ENCODE measurements around the gene JARID2.

The JARID2 gene

GRCh38 chr6:15245361-15246216, at the start of gene JARID2:
Gene JARID2 (plus strand): TSS chr6:15246069. CDS start chr6:15246540, 471 bp downstream.
- DNase-seq (ENCODE audit: low read depth, low spot score): peak; percentile 88

DNA sequence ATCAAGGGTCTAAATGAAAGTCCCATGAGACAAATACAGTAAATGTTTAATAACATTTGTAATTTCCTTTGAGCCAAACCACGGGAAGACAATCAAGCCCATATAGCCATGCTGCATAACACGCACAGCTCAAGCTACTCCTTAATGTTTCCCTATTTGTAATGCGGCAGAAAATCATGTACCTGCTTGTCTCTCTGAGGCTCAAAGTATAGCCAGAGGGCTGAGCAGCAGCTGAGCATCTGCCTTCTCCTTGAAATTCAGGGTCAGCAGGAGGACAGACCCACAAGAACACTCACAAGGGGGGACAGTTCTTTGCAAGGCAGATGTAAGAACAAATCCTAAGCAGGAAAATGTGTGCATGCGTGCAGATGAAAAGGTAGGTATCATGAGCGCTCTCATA, 45.8 kb upstream of the JARID2 start:
- no peak for DNase-seq (ENCODE audit: low read depth, low spot score)

DNA sequence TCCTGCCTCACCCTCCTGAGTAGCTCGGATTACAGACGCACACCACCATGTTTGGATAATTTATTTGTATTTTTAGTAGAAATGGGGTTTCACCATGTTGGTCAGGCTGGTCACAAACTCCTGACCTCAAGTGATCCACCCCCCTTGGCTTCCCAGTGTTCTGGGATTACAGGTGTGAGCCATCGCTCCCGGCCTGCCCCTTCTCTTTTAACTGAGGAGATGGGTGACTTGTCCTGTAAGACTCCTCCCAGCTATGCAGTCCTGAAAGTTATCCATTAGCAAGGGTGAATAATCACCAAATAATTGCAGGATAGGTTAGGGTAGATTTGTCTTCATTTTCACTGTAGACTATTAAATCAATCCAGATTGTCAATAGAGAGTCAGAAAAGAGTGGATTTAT, 40.5 kb upstream of the JARID2 start:
- DNase-seq (ENCODE audit: low read depth, low spot score): no peak

DNA sequence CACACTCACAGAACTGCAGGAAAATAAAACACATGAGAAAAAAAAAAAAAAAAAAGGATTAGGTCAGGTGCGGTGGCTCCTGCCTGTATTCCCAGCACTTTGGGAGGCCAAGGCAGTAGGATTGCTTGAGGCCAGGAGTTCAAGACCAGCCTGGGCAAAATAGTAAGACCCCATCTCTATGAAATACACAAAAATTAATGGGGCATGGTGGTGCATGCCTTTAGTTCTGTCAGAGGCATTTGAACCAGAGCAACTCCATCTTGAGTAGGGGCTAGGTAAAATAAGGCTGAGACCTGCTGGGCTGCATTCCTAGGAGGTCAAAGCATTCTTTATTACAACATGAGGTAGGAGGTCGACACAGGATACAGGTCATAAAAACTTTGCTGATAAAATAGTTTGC, 39.0 kb upstream of the JARID2 start:
- DNase-seq (ENCODE audit: low read depth, low spot score): no peak

DNA sequence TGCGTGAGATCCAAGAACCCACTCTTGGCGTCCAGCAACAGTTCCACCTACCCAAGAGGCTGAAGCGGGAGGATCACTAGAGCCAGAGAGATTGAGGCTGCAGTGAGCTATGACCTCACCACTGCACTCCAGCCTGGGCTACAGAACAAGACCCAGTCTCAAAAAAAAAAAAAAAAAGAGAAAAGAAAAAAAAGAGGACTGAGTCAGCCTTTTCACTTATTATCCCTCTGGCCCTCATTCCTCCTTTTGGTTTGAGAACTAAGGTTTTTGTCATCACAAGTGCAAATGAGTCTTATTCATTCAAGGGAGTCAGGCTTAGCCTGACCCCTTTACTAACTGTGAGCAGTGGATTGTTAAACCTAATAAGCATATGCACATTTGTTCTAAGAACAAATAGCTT, 37.9 kb upstream of the JARID2 start:
- no peak for DNase-seq (ENCODE audit: low read depth, low spot score)

- no peak for DNase-seq (ENCODE audit: low read depth, low spot score)
Measured at GRCh38 chr6:15213838-15214400, 31.9 kb upstream of the JARID2 start.

- no peak for DNase-seq (ENCODE audit: low read depth, low spot score)
Measured at GRCh38 chr6:15218401-15218800, 27.5 kb upstream of the JARID2 start.

DNA sequence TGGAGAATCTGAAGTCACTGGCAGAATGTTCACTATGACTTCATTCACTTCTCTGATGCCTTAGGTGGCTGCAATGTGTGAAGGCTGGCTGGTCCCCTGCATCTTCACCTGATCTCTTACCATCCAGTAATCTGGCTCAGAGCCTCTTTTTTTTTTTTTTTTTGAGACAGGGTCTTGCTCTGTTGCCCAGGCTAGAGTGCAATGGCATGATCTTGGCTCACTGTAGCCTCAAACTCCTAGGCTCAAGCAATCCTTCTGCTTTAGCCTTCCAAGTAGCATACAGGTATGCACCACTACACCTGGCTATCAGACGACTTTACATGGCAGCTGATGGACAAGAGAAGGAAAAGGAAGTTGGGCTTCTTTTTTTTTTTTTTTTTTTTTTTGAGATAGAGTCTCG, 25.8 kb upstream of the JARID2 start:
- no peak for DNase-seq (ENCODE audit: low read depth, low spot score)

DNA sequence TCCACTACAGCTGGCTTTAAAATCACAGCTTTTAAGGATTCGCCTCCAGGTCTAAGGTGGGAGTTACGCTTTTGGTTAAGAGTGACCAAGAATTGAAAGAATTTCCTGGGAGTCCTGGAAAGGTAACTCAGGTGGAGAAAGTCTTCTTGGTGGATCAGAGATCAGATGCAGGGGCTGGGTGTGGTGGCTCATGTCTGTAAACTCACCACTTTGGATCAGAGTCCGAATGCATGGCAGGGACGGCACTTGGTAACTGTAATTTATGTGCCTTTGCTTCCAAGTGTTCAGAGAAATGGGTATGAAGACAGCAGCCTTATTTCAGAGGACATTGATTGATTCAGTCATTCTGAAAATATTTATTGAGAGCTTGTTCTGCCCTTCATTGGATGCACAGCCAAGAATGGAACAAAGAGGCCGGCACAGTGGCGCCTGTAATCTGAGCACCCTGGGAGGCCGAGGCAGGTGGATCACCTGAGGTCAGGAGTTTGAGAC, 18.0 kb upstream of the JARID2 start:
- no peak for DNase-seq (ENCODE audit: low read depth, low spot score)

DNA sequence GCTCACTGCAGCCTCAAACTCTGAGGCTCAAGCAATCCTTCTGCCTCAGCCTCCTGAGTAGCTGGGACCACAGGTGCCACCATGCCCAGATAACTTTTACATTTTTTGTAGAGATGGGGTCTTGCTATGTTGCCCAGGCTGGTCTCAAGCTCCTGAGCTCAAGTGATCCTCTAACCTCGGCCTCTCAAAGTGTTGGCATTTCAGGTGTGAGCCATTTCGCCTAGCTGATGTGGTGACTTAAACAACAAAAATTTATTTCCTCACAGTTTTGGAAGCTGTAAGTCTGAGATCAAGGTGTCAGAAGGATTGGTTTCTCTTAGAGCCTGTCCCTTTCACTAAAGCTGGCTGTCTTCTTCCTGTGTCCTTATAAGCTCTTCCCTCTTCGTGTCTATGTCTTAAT, 15.0 kb upstream of the JARID2 start:
- DNase-seq (ENCODE audit: low read depth, low spot score): no peak

- DNase-seq (ENCODE audit: low read depth, low spot score): no peak
Measured at GRCh38 chr6:15232836-15233510, 12.9 kb upstream of the JARID2 start.

GRCh38 chr6:15234068-15234758, 11.7 kb upstream of the JARID2 start:
- DNase-seq (ENCODE audit: low read depth, low spot score): no peak

DNA sequence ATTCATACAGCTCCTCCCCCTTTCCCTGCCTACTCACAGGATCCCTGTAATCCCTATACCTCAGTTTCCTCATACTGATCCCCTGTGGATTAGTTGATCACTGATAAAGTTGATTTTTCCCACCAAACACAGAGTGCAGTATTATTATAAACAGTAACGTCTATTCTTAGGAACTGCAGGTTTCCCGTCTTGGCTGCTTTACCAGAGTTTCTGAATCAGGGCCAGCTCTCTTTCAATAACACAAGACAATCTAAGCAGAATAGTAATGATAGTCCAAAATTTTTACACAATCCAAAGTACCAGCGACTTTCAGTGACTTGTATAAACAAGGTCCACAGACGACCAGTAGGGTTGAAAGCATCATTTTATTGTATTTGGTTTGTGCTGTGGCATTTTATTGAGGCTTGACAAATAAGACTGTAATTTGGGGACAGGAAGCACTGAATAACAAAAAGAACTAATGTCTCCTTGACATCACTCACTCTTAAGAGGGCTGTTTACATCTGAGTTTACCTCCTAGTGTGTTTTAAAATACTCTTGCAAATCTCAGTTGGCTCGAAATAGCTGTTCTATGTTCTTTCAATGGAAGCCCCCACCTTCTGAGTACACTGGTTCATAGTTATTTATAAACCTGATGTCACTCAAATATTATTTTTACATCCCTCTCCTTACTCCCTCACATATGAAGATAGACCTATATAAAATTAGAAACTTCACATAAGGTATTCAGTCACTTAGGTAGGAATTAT, 6.1 kb upstream of the JARID2 start:
- no peak for DNase-seq (ENCODE audit: low read depth, low spot score)

DNA sequence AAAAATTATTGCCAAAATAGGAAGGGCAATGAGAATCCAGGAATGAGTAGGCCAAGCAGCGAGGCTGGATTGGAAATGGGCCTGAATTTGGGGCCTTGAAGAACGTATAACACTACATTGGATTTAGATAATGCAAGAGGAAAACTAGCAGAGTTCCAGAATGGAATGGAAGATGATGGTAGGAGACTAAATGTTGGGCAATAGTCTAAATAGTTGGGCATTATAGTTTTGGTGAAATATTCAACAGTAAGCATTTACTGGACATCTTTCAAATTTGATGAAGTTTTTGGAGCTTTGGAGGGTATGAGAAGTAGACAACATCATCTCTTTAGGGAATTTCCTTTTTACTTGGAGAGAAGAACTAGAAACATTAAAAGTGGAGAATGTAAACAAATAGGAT, 3.4 kb upstream of the JARID2 start:
- no peak for DNase-seq (ENCODE audit: low read depth, low spot score)

DNA sequence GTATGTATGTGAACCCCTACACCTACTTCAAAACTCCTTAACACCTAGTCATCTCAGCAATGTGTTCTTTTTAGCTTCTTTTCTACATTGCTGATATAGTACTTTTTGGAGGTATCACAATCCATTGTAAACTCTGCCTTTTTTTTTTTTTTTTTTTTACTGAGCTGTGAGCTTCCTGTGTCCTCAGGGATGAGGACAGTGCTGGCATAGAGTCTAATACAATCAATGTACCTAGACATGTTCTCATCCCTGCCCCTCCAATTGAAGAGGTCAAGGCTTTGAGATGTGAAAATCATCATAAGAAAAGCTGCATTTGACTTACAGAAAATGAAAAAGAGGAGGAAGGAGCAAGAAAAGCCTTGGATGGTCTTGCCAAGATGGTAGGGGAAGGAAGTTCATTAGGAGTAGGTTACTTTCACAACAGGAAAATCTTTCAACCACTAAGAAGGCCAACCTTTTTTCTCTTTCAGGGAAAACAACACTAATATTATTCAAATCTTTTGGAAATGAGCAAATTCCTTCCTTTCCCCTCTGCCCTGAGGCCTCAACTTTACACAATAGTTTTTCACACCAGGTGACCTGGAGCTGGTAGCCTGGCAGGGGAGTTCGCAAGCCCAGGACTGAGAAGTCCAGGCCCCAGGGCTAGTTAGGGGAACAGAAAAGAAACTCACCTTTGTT, 2.8 kb upstream of the JARID2 start:
- DNase-seq (ENCODE audit: low read depth, low spot score): no peak

DNA sequence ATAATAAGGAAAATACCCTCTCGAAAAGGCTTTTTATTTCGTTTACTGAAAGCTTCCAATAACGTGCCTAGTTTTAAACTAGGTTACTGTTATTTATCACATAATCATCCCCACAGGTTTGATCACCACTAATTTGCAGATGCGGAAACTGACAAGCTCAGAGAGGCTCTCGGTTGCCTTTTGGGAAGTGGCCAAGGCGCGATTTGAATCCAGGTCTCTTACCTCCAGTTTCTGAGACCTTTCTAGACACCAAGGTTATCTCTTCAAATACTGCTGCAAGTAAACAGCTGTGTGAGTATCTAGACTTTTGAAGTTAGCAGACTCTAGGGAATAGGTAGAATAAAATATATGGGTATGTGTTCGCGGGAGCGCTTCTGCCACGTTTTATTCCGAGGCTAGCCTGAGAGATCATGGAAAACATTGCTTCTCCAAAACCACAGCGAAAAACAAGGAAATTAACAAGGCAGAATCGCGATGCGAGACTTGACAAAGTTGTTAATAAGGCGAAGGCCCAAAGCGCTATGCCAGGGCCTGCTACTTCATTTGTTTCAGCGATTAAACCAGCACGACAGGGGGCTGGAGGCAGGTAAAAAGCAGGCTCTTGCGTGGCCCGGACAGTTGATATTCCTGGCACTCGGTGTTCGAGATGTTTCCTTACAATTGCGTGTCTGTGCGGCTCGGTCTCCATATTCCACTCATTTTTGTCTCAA, 1.8 kb upstream of the JARID2 start:
- no peak for DNase-seq (ENCODE audit: low read depth, low spot score)

DNA sequence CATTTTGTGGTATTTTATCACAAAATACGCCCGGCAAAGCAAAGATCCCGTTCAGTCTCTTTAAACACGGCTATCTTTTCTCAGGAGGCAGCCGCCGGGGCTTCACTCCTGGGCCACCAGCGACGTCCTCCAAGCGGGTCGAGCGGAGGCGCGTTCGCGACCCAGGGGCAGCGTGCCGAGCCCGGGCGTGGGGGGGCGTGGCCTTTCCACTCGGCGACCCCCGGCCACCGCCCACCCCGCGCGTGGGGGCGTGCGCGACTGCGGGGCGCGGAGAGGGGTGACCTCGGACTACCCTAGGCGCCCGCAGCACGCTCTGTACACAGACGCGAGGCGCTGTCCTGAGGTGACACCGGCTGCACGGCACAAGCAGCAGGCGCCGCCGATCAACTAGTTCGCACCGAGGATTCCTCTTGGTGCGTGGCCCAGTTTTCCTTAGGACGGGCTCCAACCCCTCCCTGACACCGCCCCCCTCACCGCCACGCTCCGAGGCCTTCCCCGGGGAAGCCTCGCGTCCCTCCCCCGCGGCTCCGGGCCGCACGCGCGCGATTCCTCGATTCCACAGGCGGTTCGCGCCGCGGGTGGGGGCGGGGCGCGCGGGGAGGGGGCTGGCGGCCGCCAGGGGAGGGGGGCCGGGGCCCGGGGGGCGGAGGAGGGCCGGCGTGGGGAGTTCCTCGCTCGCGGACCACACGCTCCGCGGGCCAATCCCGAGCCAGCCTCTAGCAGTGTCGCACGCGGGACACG, 1.1 kb upstream of the JARID2 start:
- DNase-seq (ENCODE audit: low read depth, low spot score): no peak

DNA sequence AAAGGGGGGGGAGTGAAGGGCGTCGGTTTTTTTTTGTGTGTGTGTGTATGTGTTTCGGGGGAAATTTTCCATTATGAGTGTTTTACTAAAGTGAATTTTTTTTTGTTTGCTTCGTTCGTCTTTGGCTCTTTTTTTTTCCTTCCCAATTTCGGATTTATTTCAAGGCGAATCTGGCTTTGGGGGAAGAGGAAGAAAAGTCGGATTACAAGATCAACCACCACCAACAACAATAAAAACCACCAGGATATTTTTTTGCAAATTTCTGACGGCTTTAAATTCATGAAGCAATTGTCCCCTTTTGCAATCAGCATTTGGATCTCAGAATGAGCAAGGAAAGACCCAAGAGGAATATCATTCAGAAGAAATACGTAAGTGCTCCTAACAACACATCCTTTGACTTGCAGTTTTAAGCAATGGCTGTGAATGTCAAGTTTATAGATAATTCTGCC, 372 bp downstream of the JARID2 start:
- no peak for DNase-seq (ENCODE audit: low read depth, low spot score)

Data from brain pericyte (primary cell).